ENCODE results near the gene CYFIP2.

Gene CYFIP2

GRCh38 chr5:157345485-157345884 lies 79.6 kb downstream of the CYFIP2 start:
- no peak for FAIRE-seq
- no peak for TF ChIP-seq CTCF (IDR thresholded peaks at IDR 0.05; ENCODE audit: insufficient read depth, missing control alignments)
- no peak for DNase-seq (ENCODE audit: insufficient read length, low spot score)

GRCh38 chr5:157347301-157348048 lies 81.6 kb downstream of the CYFIP2 start:
- no peak for TF ChIP-seq CTCF (IDR thresholded peaks at IDR 0.05; ENCODE audit: insufficient read depth, missing control alignments)
- FAIRE-seq (no peak), DNase-seq (ENCODE audit: insufficient read length, low spot score) (no peak)

GRCh38 chr5:157348049-157348400 lies 82.1 kb downstream of the CYFIP2 start:
- no peak for DNase-seq (ENCODE audit: insufficient read length, low spot score)
- FAIRE-seq, result no peak

GRCh38 chr5:157350939-157351801 lies 85.2 kb downstream of the CYFIP2 start:
- FAIRE-seq, result no peak
- TF ChIP-seq CTCF (IDR thresholded peaks at IDR 0.05; ENCODE audit: insufficient read depth, missing control alignments), result no peak
- DNase-seq (ENCODE audit: insufficient read length, low spot score), result no peak

More at GRCh38 chr5:157348049-157348400, 82.1 kb downstream of the CYFIP2 start:
- no peak for TF ChIP-seq CTCF (IDR thresholded peaks at IDR 0.05; ENCODE audit: insufficient read depth, missing control alignments)

- TF ChIP-seq CTCF (IDR thresholded peaks at IDR 0.05; ENCODE audit: insufficient read depth, missing control alignments), result no peak
- FAIRE-seq (no peak), DNase-seq (ENCODE audit: insufficient read length, low spot score) (no peak)
These were observed 85.8 kb downstream of the CYFIP2 start for GRCh38 chr5:157351802-157352092.

GRCh38 chr5:157352756-157353340 lies 86.9 kb downstream of the CYFIP2 start:
- no peak for TF ChIP-seq CTCF (IDR thresholded peaks at IDR 0.05; ENCODE audit: insufficient read depth, missing control alignments)
- DNase-seq (ENCODE audit: insufficient read length, low spot score), result peak; percentile 38
- FAIRE-seq, result peak; percentile 96

All from D721Med (cell line).